Stimulated activated CD8-positive, alpha-beta memory T cell treated with anti-CD3 and anti-CD28 coated beads, Interleukin-2, amount 100 ng/mL, for 1 hour (primary cell): Measurements from ENCODE around the gene NADK.
"Not testable (repeated sequence)": the region's sequence is repeated elsewhere in the genome, so short reads cannot be mapped to it uniquely, and the experiment has no call there.

Experiments
- DNase-seq, 2 donors: peaks; one replicate each; pipeline ENCODE4 v3.0.0-alpha.2; 2020; ENCODE audit warnings: low read depth in 2 of 2

The NADK gene

GRCh38 chr1:1763657-1764621 is 14.3 kb downstream of the NADK start:
- DNase-seq, result no peak

DNA sequence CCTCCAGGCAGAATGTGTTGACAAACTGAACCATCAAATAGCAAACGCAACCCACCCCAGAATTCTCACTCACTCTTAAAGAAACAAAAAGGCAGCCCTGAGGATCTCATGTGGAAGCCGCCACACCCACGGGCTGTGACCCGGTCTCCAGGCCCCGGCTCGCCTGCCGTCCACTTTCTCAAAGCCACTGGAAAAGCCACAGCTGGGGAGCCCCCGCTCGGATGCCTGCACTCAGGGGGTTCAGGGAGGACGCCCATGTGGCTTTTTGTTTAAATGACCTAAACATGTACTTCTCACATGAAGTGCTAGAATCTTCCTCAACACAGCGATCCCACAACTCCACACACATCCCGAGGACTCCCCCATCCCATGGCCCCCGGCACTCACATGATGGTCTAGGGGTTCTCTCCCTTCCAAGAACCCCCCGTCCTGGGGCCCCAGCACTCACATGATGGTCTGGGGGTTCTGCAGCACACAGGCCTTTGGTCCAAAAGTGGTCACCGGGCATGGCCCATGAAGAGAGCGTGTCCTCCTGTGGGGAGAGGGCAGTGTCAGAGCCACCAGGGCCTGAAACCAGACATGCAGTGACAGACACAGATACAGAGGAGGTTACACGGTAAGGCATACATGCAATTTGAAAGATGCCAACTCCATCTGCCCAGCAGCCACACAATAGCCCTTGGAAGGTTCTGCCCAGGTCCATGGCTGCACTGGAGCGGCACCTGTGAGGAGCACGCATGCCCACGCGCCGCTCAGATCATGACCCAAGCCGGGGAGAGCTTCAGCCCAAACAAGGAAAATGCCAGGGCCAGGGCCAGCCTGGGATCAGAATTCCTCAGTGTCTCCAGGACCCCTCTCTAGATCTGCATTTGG is 16.5 kb downstream of the NADK start:
- DNase-seq, result no peak

DNA sequence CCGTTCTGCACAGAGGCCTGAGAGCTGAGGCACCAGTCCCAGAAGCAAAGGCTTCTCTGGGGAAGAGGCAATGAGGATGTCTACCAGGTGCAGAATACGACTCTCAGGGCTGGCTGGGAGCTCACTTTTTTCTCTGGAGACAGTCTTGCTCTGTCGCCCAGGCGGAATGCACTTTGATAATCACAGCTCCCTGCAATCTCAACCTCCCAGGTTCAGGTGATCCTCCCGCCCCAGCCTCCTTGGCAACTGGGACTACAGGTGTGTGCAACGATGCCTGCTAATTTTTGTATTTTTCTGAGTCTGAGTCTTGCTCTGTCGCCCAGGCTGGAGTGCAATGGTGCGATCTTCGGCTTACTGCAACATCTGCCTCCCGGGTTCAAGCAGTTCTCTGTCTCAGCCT is 17.6 kb downstream of the NADK start:
- no peak for DNase-seq

DNA sequence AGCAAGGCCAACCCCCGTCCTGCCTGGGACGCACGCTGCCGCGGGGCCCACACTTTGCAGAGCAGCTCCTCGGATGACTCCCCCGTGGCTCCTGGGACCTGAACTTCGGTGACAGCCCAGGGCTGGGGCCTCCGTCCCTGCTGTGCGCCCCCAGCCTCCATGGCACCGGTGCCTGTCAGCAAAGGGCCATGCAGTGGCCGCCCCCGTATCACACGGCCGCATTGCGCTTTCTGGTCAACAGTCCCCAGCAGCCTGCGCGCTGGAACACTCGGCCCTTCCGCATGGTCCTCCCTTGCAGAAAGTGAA is 18.0 kb downstream of the NADK start:
- DNase-seq, result no peak

GRCh38 chr1:1759456-1760344 is 18.6 kb downstream of the NADK start:
- no peak for DNase-seq

- no peak for DNase-seq
These were observed 19.4 kb downstream of the NADK start for GRCh38 chr1:1758692-1759455.

GRCh38 chr1:1758059-1758621 is 20.1 kb downstream of the NADK start:
- no peak for DNase-seq

DNA sequence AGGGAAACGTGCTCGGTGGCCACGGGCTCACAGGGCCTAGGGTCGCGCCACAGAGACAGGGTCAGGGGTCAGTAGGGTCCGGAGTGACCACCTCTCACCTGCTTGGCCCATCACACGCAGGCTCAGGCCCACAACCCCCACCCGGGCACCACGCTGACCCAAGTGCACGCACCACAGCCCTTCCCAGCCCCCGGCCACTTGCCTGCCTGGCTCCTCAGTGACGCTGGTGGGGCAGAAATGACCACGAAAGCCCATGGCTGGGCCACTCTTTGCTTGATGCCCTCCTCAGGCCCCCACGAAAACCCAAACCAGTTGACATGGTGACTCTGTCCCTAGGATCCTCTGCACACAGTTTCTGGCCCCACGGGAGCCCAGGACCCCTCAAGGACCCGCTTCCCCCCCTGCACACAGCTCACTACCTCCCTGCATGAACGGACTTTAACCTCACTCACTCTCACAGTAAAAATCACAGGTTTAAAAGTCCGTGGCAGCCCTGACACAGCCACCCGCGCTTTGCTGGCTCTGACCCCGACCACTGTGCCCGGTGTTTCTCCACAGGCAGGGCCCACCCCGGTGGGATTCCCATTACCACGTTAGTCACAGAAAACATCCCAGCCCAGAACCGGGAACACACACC is 20.7 kb downstream of the NADK start:
- DNase-seq, result no peak

- DNase-seq, result no peak
These were observed 21.4 kb downstream of the NADK start for GRCh38 chr1:1756661-1757421.

DNA sequence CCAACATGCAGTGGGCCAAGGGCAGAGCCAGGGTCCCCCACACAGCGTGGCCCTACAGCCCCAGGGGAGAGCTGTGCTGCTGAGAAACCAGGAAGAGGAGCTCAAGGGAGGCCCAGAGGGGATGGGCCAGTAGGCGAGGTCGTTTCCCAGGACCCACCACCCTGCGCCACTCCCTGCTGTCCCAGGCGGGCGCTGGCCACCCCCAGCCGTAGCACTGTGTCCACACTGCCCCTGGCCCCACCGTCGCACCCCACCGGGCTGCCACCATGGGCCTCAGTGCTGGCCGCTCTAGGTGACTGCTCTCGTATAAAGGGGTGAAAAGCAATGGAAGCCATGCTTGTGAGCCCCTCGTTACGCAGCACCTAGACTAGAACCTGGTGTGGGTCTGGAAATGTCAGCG is 22.4 kb downstream of the NADK start:
- DNase-seq, result no peak

DNA sequence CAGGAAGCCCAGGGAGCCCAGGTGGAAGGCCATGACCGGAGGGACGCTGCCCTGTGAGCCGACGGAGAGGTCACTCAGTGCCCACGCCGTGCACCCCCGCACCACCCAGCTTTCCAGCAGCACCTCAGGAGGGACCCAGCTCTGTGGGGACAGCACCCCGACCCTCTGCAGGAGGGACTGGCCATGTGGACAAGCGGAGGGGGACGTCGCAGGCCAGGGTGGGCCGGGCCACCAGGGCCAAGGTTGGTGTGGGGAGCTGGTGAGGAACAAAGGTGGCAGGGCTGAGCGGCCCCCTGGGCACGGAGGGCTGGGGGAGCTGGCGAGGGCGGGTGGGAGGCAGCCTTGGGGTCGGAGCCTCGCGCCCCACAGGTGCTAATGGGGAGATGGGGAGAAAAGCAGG is 22.8 kb downstream of the NADK start:
- no peak for DNase-seq

- no peak for DNase-seq
These were observed 24.0 kb downstream of the NADK start for GRCh38 chr1:1754051-1754815.

GRCh38 chr1:1753607-1754005 is 24.7 kb downstream of the NADK start:
- DNase-seq, result no peak

DNA sequence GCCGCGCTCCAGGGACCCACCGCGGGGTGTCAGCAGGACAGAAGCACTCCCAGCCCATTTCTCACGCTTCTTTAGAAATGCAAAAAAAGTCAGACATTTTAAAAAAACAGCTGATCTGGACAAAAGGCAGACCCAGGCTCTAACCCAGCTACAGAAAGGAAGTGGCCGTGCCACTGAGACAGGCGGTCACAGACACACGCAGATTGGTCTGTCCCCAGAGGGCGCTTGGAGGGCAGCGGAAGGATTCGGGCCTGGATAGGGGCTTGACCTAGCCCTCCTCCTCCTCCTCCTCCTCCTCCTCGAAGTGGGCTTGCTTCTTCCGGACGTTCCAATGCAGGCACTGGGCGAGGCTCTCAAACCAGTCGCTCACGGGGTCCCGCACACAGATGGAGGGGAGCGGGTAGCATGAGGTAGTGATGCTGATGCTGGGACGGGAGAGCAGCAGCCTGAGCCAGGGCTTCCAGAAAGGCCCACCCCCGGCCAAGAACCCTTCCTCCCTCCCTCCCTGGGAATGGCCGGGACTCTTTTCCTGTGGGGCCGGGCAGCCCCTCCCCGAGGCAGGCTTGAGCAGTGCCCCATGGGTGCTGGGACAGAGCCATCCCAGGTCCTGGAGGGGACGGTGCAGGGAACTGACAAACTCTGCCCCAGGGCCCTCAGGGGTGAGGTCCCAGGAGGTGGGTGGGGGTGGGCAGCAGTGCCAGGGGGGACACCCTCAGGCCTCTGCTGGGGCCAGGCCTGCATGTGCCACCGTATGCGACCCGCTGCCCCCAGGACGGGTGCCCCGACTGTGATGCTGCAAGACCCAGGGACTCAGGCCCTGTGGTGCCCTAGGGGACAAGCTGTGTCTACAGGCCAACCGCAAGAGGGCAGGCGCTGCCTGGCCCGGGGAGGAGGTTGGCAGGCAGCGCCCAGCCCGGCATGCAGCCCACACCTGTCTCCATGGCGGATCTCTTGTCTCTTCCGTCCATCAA is 25.3 kb downstream of the NADK start:
- DNase-seq, result no peak

DNA sequence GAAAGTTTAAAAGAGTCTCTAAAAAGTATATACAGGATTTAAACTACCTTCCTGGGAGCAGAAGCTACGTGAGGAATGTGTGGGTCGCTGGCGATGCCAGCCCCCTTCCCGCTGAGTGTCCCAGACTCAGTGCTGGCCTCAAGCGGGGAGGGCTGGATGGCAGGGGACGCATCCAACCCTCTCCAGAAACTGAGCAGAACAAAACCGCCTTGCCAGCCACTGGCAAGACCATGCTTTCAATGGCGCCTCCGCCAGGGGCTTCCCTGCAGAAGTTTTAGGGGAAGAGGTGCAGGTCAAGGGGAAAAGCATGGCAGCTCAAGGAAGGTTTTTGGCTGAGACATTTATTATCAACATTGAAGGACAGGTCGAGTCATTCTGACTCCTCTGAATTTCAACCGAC is 26.1 kb downstream of the NADK start:
- no peak for DNase-seq

DNA sequence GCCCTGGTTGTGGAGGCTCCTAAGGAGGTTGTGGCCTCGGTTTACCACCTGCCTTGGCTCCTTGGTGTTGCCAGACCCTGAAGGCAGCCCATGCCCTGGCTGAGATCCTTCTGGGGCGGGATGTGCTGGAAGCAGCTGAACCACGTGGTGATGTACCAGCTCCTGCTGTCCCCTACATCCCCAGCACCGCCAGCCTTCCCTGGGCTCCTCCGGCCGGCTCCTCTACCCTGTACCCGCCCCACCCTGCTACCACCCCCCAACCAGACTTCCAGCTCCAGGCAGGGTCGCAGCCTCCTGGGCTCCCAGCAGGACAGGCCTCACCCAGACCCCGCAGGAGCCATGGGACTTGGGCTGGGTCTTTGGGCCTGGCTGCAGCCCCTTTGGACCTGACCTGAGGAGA is 28.3 kb downstream of the NADK start:
- not testable (repeated sequence) for DNase-seq

DNA sequence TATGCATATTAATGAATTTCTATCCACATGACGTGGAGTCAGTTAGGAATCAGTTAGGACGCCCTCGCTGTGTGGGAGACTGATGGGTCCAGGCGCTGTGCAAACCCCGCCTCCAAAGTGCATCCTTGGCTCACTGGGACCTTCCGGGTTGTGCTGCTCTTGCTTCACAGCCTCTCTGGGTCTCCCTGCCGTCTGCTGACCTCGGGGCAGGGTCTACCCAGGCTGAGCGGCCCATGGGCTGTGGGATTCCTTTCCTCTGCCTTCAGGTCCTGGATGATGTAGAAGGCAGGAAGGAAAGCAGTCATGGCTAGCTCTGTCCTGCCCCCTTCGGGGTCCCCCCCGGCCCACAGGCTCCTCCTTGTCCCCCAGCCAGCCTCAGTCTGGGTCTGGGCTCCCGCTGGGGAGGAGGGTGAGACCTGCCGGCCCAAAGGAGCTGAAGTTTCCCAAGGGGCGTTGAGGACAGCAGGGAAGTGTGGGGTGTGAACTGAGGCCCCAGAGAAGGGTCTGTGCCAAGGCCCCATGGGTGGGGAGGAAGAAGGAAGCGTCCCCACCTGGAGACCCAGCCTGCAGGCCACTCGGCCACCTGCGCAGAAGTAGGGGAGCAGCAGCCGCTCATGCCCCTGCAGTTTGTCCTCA is 29.5 kb downstream of the NADK start:
- DNase-seq, result no peak
